HEK293T (cell line): ENCODE measurements around the gene PLCB2.

Experiments used
- BHLHE40 ChIP-seq: fragments of 450-650 bp; IDR thresholded peaks from 2 replicates; pipeline ENCODE4 v1.6.1; 2016; ENCODE audit warnings: mild to moderate bottlenecking, moderate library complexity, borderline replicate concordance
- SUZ12 ChIP-seq: fragments of 450-650 bp; IDR thresholded peaks from 2 replicates; pipeline ENCODE4 v1.6.1; 2016; ENCODE audit warnings: mild to moderate bottlenecking

DNA sequence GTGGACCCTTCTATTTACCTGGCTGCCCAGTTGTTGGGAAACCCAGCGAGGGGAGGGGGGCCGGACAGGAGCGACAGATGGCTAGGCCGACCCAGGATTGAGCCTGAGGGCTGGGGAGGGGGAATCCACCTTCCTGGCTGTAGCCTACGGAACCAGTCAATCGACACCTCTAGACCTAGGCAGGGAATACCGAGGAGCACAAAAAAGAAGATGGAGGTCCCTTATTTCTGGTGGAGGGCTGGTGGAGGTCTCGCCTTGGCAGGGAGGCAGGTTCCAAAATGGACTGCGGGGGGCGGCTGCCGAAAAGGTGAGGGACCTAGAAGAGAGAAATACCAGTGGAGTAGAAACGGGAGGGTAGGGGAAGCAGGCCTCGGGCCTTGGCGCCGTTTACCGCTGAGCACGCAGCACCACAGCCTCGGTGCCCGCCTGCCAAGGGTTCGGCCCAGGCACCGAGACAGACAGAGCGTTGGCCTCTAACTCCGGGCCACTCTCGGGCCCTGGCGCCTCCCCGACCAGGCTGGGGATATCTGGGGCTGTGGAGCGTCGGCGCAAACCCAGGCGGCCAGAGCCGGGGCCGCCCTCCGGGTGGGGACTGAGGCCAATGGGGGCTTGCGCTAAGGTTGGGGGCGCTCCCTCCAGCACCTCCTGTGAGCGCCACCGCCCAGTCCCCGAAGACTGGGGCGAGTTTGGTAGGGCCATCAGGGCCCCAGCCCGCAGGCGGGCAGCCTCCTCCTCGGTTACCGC lies 26.5 kb downstream of the PLCB2 start:
- TF ChIP-seq BHLHE40 (no peak), SUZ12 (no peak)
